Stromal cell of bone marrow (primary cell): ENCODE results near the gene IFTAP.

Source experiments
- DNase-seq: peaks from one replicate; pipeline ENCODE4 v3.0.0-alpha.2; 2012; ENCODE audit warnings: low read depth

The IFTAP gene

DNA sequence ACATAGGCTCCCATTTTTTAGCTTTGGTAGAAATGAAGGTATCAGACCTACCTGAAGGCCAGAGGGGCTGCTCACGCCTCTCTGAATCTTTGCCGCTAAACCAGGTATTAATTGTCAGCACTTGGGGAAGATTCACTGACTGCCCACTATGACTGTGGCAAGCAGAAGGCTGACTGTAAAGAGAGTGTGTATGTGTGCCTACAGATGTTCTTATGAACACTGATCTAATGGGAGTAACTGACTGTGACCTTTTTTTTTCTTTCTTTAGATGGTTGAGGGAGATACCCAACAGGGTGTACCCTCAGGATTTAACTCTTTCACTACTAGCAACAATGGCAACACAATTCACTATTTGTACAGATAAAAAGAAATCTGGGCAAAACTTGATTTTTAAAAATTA, 3.7 kb downstream of the IFTAP start, which contains the start of gene RAG2:
Gene RAG2 (minus strand): TSS at position 186 of the 400 bp plus-strand sequence. CDS start 4,068 bp downstream, outside the sequence.
- DNase-seq, result no peak

DNA sequence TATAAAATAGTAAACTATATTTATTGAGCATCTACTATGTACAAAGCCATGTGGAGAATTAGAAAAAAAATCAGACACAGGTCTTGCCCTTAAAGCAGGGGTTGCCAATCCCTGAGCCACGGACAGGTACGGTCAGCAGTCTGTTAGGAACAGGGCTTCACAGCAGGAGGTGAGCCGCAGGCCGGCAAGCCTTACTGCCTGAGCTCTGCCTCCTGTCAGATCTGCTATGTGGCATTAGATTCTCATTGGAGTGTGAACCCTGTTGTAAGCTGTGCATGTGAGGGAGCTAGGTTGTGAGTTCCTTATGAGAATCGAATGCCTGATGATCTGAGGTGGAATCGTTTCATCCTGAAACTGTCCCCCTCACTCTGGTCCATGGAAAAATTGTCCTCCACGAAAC, 5.9 kb downstream of the IFTAP start:
- DNase-seq, result no peak

GRCh38 chr11:36601155-36601554, 6.9 kb downstream of the IFTAP start:
- no peak for DNase-seq

GRCh38 chr11:36602135-36602534, 7.8 kb downstream of the IFTAP start:
- DNase-seq, result no peak

- DNase-seq, result no peak
Measured at GRCh38 chr11:36605221-36606216, 11.2 kb downstream of the IFTAP start.

- no peak for DNase-seq
Measured at GRCh38 chr11:36608491-36609199, 14.3 kb downstream of the IFTAP start.

DNA sequence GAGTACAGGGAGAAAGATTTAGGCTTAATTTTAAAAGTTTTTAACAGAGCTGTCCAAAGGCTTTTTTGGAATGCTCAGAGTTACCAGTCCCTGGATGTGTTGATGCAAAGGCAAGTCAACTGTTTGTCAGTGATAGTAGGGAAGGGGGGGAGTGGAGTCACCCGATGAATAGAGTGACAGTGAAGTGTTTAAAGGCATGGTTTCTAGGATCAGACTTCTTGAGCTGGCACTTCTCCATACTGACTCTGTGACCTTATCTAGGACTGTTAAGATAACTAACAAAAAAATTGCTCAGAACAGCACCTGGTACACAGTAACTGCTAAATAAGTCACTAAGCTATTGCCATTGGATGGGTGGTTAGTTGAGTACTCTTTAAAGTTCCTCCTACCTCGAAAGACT, 15.1 kb downstream of the IFTAP start:
- DNase-seq, result no peak

- DNase-seq, result no peak
Measured at GRCh38 chr11:36615826-36616225, 21.5 kb downstream of the IFTAP start.

DNA sequence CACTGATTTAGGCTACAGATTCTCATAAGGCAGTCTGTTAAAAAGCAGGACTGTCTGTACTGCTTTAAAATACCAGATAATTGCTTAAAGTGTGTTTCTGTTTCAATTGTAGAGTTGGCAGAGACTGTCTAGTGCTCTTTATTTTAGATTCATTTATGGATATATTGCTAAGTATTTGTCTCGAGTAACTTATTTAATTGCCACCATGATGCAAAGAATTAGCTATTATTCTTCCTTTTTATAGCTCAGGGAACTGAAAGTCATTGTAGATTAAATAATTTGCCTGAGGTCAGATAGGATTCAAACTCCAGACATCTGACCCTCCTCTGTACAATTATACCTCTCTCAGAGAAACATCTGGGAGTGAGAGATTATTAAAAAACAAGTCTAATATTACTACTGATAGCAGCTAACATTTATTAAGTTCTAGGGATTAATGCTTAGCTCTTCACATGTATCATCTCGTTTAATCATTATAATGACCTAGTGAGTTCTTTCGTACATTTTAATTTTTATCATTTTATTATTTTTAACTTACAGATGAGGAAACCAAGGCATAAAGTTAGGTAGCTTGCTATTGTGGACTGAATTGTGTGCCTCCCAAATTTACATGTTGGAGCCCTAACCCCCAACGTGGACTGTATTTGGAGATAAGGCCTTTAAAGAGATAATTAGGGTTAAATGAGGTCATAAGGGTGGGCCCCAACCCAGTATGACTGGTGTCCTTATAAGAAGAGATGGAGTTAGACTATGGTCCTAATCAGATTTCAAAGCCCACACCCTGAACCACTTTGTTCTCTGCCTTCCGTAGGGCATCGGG, 23.5 kb downstream of the IFTAP start:
- DNase-seq, result no peak

DNA sequence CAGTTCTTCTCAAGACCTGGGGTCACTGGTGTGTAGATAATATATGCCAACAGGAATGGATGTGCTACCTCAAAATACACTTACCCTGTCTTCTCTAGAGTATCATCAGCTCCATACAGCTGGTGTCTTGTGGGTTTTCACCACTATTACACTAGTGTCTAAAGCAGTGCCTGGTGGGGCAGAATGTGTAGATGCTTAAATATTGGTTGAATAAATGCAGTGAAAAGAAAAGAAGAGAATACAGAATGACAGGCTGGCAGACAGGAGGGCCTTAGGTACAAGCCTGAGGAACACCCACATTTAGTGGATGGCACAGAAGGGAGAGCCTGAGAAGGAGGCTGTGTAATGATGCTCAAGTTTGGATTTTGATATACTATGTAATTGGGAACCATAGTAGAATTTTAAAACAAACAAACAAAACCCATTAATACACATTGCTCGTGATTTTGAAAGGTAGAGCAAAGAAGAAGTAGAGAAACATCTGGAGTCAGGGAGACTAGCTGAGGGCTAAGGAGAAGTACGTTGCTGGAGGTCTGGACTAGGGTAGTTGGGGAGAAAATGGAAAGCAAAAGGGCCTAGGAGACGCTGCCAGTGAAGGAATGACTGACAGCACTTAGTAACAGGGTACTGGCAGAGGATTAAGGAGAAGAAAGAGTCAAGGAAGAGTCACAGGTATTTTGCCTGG, 24.2 kb downstream of the IFTAP start:
- no peak for DNase-seq

GRCh38 chr11:36619502-36619901, 25.2 kb downstream of the IFTAP start:
- no peak for DNase-seq

- DNase-seq, result no peak
Measured at GRCh38 chr11:36620246-36620645, 25.9 kb downstream of the IFTAP start.

GRCh38 chr11:36622431-36623136, 28.3 kb downstream of the IFTAP start:
- DNase-seq, result peak; percentile 14

DNA sequence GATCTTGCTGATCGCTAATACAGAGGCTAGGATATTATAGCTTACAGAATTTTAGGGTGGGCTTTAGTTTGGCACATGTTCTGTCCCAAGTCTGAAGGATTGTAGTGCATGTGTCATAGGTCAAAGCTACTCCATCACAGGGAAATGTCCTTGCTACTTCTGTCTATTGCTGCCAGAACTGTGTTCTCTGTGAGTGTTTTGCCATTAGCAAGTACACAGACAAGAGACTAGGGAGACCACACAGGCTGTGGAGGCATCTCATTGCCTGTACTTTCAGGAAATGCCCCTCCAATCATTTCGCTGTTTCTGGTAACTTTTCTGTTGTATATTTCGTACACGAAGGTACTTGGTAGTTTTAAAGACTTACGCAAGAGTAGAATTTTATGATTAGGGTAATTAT, 29.2 kb downstream of the IFTAP start:
- DNase-seq, result no peak

DNA sequence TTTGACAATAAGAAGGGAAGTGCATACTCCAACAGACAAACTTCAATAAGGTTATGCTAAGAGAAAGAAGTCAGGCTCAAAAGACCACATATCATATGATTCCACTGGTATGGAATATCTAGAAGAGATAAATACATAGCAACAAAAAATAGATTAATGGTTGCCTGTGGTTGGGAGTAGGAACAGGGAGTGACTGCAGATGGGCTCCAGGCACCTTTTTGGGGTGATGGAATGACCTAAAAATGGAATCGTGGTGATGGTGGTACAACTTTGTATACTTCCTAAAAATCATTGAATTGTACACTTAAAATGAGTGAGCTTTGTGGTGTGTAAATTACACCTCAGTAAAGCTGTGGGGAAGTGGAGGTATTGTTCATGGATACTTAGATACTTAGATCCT, 32.7 kb downstream of the IFTAP start:
- no peak for DNase-seq

- no peak for DNase-seq
Measured at GRCh38 chr11:36627471-36627870, 33.2 kb downstream of the IFTAP start.

GRCh38 chr11:36628141-36628540, 33.8 kb downstream of the IFTAP start:
- no peak for DNase-seq

DNA sequence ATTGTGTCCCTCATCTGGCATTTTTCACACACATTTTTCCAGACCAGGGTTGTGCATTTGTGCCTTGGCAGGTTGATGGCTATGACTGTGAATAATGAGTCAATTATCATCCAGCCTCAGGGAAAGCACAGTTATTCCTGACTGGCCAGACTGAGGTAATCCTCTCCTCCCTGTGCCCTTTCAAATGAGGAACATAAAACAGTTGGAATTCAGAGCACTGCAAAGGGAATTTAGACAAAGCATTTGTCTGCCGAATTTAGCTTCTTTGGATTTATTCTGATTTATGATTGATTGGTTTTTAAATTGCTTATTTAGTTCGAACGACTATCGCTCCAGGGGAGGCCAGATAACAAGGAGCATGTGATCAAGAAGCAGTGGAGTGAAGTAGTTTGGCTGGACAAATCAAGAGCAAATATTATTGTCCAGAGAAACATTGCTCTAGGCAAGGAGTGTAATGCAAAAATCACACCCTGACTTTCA, 34.5 kb downstream of the IFTAP start:
- DNase-seq, result no peak

DNA sequence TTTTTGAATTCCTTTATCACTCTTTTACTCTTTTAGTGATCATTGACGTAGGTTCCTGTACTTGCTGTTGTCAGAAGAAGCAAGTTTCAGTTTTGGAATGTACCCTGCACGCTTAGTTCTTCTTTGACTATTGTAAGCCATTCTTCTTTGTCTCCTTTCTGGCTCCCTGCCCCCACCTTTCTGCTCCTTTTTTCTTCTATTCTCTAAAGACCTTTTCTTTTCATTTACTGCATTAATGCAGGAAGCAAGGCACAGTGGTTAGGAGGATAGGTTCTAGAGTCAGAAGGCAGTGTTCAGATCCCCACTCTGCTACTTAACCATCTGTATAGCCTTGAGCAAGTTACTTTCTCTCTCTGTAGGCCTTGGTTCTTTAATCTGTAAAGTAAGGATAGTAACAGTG, 37.5 kb downstream of the IFTAP start:
- no peak for DNase-seq

GRCh38 chr11:36635066-36635862, 41.0 kb downstream of the IFTAP start:
- DNase-seq, result no peak
